HG03097 (cell line): Measurements from ENCODE around the gene DUSP1.
"Not testable (repeated sequence)": the region's sequence is repeated elsewhere in the genome, so short reads cannot be mapped to it uniquely, and the experiment has no call there.

Experiments used
- ATAC-seq: cut with Tn5 transposase; IDR thresholded peaks from one replicate; pipeline ENCODE4 v1.9.1; 2021; ENCODE audit not compliant: unreplicated experiment, low FRiP score

DUSP1 gene

GRCh38 chr5:172770675-172771438 is at the start of gene DUSP1:
Gene DUSP1, minus strand, starts transcription at chr5:172771195. Its CDS starts 243 bp downstream, at chr5:172770952.
- ATAC-seq, result peak; percentile 43

- ATAC-seq, result no peak
Observed at GRCh38 chr5:172820046-172820767, 49.2 kb upstream of the DUSP1 start.

GRCh38 chr5:172819569-172819968 is 48.6 kb upstream of the DUSP1 start:
- ATAC-seq, result no peak

GRCh38 chr5:172818081-172818480 is 47.1 kb upstream of the DUSP1 start:
- no peak for ATAC-seq

GRCh38 chr5:172817664-172818063 is 46.7 kb upstream of the DUSP1 start:
- ATAC-seq, result no peak

GRCh38 chr5:172816925-172817562 is 46.0 kb upstream of the DUSP1 start:
- ATAC-seq, result no peak

- no peak for ATAC-seq
Observed at GRCh38 chr5:172815631-172816030, 44.6 kb upstream of the DUSP1 start.

- not testable (repeated sequence) for ATAC-seq
Observed at GRCh38 chr5:172810996-172811395, 40.0 kb upstream of the DUSP1 start.

GRCh38 chr5:172809774-172810173 is 38.8 kb upstream of the DUSP1 start:
- no peak for ATAC-seq

GRCh38 chr5:172807766-172808311 is 36.8 kb upstream of the DUSP1 start:
- ATAC-seq, result no peak

GRCh38 chr5:172806897-172807672 is 36.1 kb upstream of the DUSP1 start:
- ATAC-seq, result peak; percentile 85

GRCh38 chr5:172805736-172806255 is 34.8 kb upstream of the DUSP1 start:
- ATAC-seq, result no peak

GRCh38 chr5:172805018-172805683 is 34.2 kb upstream of the DUSP1 start:
- ATAC-seq, result no peak

GRCh38 chr5:172802567-172803176 is 31.7 kb upstream of the DUSP1 start:
- no peak for ATAC-seq

GRCh38 chr5:172802112-172802511 is 31.1 kb upstream of the DUSP1 start:
- no peak for ATAC-seq

GRCh38 chr5:172801179-172801671 is 30.2 kb upstream of the DUSP1 start:
- no peak for ATAC-seq

- no peak for ATAC-seq
Observed at GRCh38 chr5:172800088-172800551, 29.1 kb upstream of the DUSP1 start.

GRCh38 chr5:172799416-172799815 is 28.4 kb upstream of the DUSP1 start:
- ATAC-seq, result no peak
